Body of pancreas (tissue), 4 donors: ENCODE data around the gene ATP8A2. TPM values are rescaled to one million over a fixed set of nuclear protein-coding genes. Genes with fewer than 3 reads are reported as not detected.

Source experiments
- ATAC-seq: fragments of 150-250 bp; one replicate; pipeline ENCODE4 v1.9.1; 2016
- DNase-seq, 4 donors: peaks; one replicate each; pipeline ENCODE4 v3.0.0-alpha.2; 2019
- H3K27ac ChIP-seq, 4 donors: fragments of 200-600 bp; sonication (generic); 1 replicate in 3 of 4; 2 replicates in 1 of 4; pipeline versions ENCODE4 v1.5.1 to v1.6.1; 2016 to 2019; ENCODE audit warnings: mild to moderate bottlenecking in 1 of 4, mixed read lengths in 1 of 4, moderate library complexity in 1 of 4
- H3K27me3 ChIP-seq, 2 donors: fragments of 200-600 bp; sonication (generic); one replicate each; pipeline ENCODE4 v1.6.0; 2016; ENCODE audit warnings: mild to moderate bottlenecking in 1 of 2
- H3K36me3 ChIP-seq, 2 donors: fragments of 200-600 bp; sonication (generic); replicated peaks in 1 of 2; 2 replicates each; pipeline ENCODE4 v1.5.1; 2016; ENCODE audit warnings: low read depth in 2 of 2; ENCODE audit not compliant: insufficient read depth in 1 of 2
- H3K4me1 ChIP-seq: fragments of 200-600 bp; sonication (generic); one replicate; pipeline ENCODE4 v1.6.0; 2016
- H3K4me3 ChIP-seq, 2 donors: fragments of 200-600 bp; sonication (generic); 1 replicate in 1 of 2; 2 replicates in 1 of 2; pipeline ENCODE4 v1.5.1; 2016 to 2019
- H3K9me3 ChIP-seq, 3 donors: fragments of 200-600 bp; sonication (generic); 1 replicate in 2 of 3; 2 replicates in 1 of 3; pipeline ENCODE4 v1.5.1; 2016
- CTCF ChIP-seq, 7 experiments: fragments of 450-650 bp in 4 of 7; fragments of 200-600 bp in 3 of 7; sonication (generic) in 3 of 7; IDR thresholded peaks; one replicate each; pipeline ENCODE4 v1.5.1; 2016 to 2019; ENCODE audit warnings: antibody characterized with exemption in 7 of 7
- POLR2A ChIP-seq, 3 donors: fragments of 450-650 bp; IDR thresholded peaks; one replicate each; pipeline ENCODE4 v1.6.1; 2016; ENCODE audit warnings: antibody characterized with exemption in 3 of 3, mild to moderate bottlenecking in 2 of 3
- WGBS, 2 donors: methylation state at CpG; one replicate each; pipeline ENCODE4 v1.1.5; 2017; 5-methylcytosine and 5-hydroxymethylcytosine counted together
- intact Hi-C: fragments of 100-400 bp; cut with DNase I; formaldehyde crosslinking; loops from one replicate; pipeline ENCODE4 v1.15.1; 2023
- total RNA-seq, 2 donors: library from RNA; depleted of rRNA; stranded (reverse); fragments of >200 nt; gene quantifications; one replicate each; pipeline ENCODE4 v1.1.0, GENCODE V29; 2016

ATP8A2 gene
- total RNA-seq, 2 donors from 2014 or later, result under 0.01 TPM; not detected in 1

GRCh38 chr13:25920931-25921330 lies 549.2 kb downstream of the ATP8A2 start:
- Histone ChIP-seq H3K27ac (no peak overlapping the region), H3K4me1 (no peaks in the 10 kb centered on the region), H3K4me3 (no peak overlapping the region), H3K36me3 (no peaks in the 10 kb centered on the region), H3K27me3 (no peaks in the 10 kb centered on the region), H3K9me3 (no peaks in the 10 kb centered on the region)
- TF ChIP-seq CTCF (IDR thresholded peaks at IDR 0.05), result no peak
- no peak for TF ChIP-seq POLR2A (IDR thresholded peaks at IDR 0.05)
- intact Hi-C loops, result no loop called here
- DNase-seq (no peak), ATAC-seq (no peak)
- 73 to 78% methylated on average over 4 of the region's 4 CpGs for WGBS, 2 donors

GRCh38 chr13:25922376-25922775 lies 550.6 kb downstream of the ATP8A2 start:
- no peaks in the 10 kb centered on the region for H3K9me3 ChIP-seq
- ATAC-seq, result no peak
- no peak for DNase-seq
- no peaks in the 10 kb centered on the region for H3K27me3 ChIP-seq
- WGBS, 2 donors, result 64 to 83% methylated on average over 9 of the region's 9 CpGs
- intact Hi-C loops, result no loop called here
- no peaks in the 10 kb centered on the region for H3K36me3 ChIP-seq
- H3K4me1 ChIP-seq, result no peaks in the 10 kb centered on the region
- H3K4me3 ChIP-seq, result no peak overlapping the region
- TF ChIP-seq CTCF (IDR thresholded peaks at IDR 0.05) (no peak), POLR2A (IDR thresholded peaks at IDR 0.05) (no peak)
- no peak overlapping the region for H3K27ac ChIP-seq

- no peaks in the 10 kb centered on the region for H3K9me3 ChIP-seq
- WGBS, 2 donors, result 44 to 45% methylated on average over 5 of the region's 5 CpGs
- TF ChIP-seq CTCF (IDR thresholded peaks at IDR 0.05) (no peak), POLR2A (IDR thresholded peaks at IDR 0.05) (no peak)
- intact Hi-C loops, result no loop called here
- DNase-seq (no peak), ATAC-seq (no peak)
- H3K4me1 ChIP-seq, result no peaks in the 10 kb centered on the region
- no peaks in the 10 kb centered on the region for H3K36me3 ChIP-seq
- no peak overlapping the region for H3K4me3 ChIP-seq
- no peaks in the 10 kb centered on the region for H3K27me3 ChIP-seq
- no peak overlapping the region for H3K27ac ChIP-seq
Measured at GRCh38 chr13:25923217-25924085, 551.7 kb downstream of the ATP8A2 start.

GRCh38 chr13:25927363-25927762 lies 555.6 kb downstream of the ATP8A2 start:
- no peak overlapping the region for H3K27ac ChIP-seq
- intact Hi-C loops, result no loop called here

More at GRCh38 chr13:25927363-25927762, 555.6 kb downstream of the ATP8A2 start:
- no peaks in the 10 kb centered on the region for H3K27me3 ChIP-seq
- no peak overlapping the region for H3K4me3 ChIP-seq
- ATAC-seq (no peak), DNase-seq (no peak)
- WGBS, 2 donors, result 73 to 78% methylated on average over 6 of the region's 6 CpGs
- no peaks in the 10 kb centered on the region for H3K9me3 ChIP-seq
- H3K4me1 ChIP-seq, result no peaks in the 10 kb centered on the region
- no peaks in the 10 kb centered on the region for H3K36me3 ChIP-seq
- TF ChIP-seq POLR2A (IDR thresholded peaks at IDR 0.05) (no peak), CTCF (IDR thresholded peaks at IDR 0.05) (no peak)
